Measurements from ENCODE around the gene CFL1. TPM values are rescaled to one million over a fixed set of nuclear protein-coding genes. Genes with fewer than 3 reads are reported as not detected.

The CFL1 gene
- total and polyA plus RNA-seq, 10 of the 15 experiments (the other 5 are each of a cell fraction or from before 2014, with no cell fraction given) = 164 to 2,994 (median 1,500) TPM

DNA sequence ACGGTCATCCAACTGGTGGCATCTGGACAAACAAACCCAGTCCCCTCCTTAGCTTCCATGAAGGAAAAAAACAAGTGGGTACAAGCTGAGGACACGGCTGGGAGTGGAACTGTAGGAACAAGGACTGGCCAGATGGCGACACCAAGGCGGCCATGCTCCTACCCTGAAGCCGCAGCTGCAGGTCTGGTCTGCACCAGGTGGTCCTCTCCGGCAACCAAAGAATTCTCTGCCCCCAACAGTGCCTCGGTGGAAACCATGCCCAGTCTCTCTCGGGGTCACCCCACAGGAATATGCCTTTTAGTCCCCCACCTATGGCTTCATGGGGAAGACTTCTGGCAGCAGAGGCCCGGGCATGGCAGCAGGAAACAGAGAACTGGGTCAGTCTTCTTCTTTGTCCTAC is 48.5 kb downstream of the CFL1 start:
- DNase-seq (ENCODE audit: low read depth, low spot score) (no peak), ATAC-seq (no peak), FAIRE-seq (no peak)
- H2AFZ ChIP-seq (ENCODE audit: control insufficient read depth, low read depth, low read length) = no peak overlapping the region
- H3K4me2 ChIP-seq (ENCODE audit: control insufficient read depth, insufficient read depth) = no peak overlapping the region
- H3K9ac ChIP-seq (ENCODE audit: control insufficient read depth, insufficient read depth, low read length) = no peak overlapping the region
- no peaks in the 10 kb centered on the region for H3K36me3 ChIP-seq (ENCODE audit: control insufficient read depth in 2 of 2, insufficient read depth in 2 of 2, low read length in 1 of 2)
- H4K20me1 ChIP-seq (ENCODE audit: control insufficient read depth, insufficient read depth) = no peaks in the 10 kb centered on the region
- in situ Hi-C loops (cut with MboI) (no loop called here), intact Hi-C loops (cut with micrococcal nuclease; ENCODE audit: unreplicated experiment) (no loop called here)
- no peaks in the 10 kb centered on the region for H3K9me3 ChIP-seq (replicated peaks; ENCODE audit: control insufficient read depth, insufficient read depth, low read length)
- POLR2A ChIA-PET = interaction anchor here (0.5 to 1.2 kb wide), 3 partner anchors 15 to 121 kb away, joined by 3 to 4 read pairs (median 3); no protein-coding TSS in a partner anchor
- no peaks in the 10 kb centered on the region for H3K79me2 ChIP-seq (ENCODE audit: control insufficient read depth, insufficient read depth, low read length)
- SMC1A ChIA-PET (ENCODE audit: uncharacterized antibody, unreplicated experiment) = interaction anchor here (0.6 kb wide), 1 partner anchor 26 kb away, joined by 5 read pairs; no protein-coding TSS in a partner anchor
- H3K27me3 ChIP-seq (replicated peaks in 1 of 2; ENCODE audit: control insufficient read depth in 2 of 2, insufficient read depth in 2 of 2, low read length in 1 of 2) = no peaks in the 10 kb centered on the region; a peak in 1 of 4 replicates
- no peak overlapping the region for H3K4me3 ChIP-seq
- 41% methylated on average over 9 of the region's 9 CpGs for WGBS (ENCODE audit: insufficient coverage, insufficient replicate concordance, low lambda C conversion rate, missing lambda C conversion rate)
- H3K27ac ChIP-seq (ENCODE audit: control insufficient read depth, insufficient read depth) = no peak overlapping the region
- CTCF ChIA-PET = no interaction called here
- TF ChIP-seq, protein P1, sequence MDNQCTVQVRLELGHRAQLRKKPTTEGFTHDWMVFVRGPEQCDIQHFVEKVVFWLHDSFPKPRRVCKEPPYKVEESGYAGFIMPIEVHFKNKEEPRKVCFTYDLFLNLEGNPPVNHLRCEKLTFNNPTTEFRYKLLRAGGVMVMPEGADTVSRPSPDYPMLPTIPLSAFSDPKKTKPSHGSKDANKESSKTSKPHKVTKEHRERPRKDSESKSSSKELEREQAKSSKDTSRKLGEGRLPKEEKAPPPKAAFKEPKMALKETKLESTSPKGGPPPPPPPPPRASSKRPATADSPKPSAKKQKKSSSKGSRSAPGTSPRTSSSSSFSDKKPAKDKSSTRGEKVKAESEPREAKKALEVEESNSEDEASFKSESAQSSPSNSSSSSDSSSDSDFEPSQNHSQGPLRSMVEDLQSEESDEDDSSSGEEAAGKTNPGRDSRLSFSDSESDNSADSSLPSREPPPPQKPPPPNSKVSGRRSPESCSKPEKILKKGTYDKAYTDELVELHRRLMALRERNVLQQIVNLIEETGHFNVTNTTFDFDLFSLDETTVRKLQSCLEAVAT (IDR thresholded peaks at IDR 0.05) = no peak
- TF ChIP-seq, protein P2, sequence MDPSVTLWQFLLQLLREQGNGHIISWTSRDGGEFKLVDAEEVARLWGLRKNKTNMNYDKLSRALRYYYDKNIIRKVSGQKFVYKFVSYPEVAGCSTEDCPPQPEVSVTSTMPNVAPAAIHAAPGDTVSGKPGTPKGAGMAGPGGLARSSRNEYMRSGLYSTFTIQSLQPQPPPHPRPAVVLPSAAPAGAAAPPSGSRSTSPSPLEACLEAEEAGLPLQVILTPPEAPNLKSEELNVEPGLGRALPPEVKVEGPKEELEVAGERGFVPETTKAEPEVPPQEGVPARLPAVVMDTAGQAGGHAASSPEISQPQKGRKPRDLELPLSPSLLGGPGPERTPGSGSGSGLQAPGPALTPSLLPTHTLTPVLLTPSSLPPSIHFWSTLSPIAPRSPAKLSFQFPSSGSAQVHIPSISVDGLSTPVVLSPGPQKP (IDR thresholded peaks at IDR 0.05; ENCODE audit: low read depth, low read length) = no peak
- TF ChIP-seq ZNF217 (IDR thresholded peaks at IDR 0.05) (no peak), IKZF2 (IDR thresholded peaks at IDR 0.05) (no peak), ZBTB4 (CRISPR knock-in tag; IDR thresholded peaks at IDR 0.05) (no peak), MYC (IDR thresholded peaks at IDR 0.05; ENCODE audit: insufficient read depth, insufficient read length, insufficient replicate concordance, low read length, severe bottlenecking) (no peak), BHLHE40 (IDR thresholded peaks at IDR 0.05; ENCODE audit: borderline replicate concordance in 1 of 2, low read depth in 2 of 2, low read length in 1 of 2) (no peak), RB1 (IDR thresholded peaks at IDR 0.05; ENCODE audit: borderline replicate concordance) (no peak), CHD4 (IDR thresholded peaks at IDR 0.05) (no peak), NRF1 (conservative IDR thresholded peaks at IDR 0.05; ENCODE audit: low read depth, low read length) (no peak)
- no TSS peak for BruUV-seq (replicated peaks)
- no peaks in the 10 kb centered on the region for H3K4me1 ChIP-seq (ENCODE audit: control insufficient read depth, insufficient read depth, low read length)
- RAD21 ChIA-PET (ENCODE audit: unreplicated experiment) = no interaction called here

Data from GM12878 (cell line).